ENCODE data around the gene CTBP1.

CTBP1 gene

GRCh38 chr4:1241936-1242505 lies 6.9 kb downstream of the CTBP1 start:
- TF ChIP-seq CTCF (IDR thresholded peaks at IDR 0.05; ENCODE audit: low read depth, low read length): no peak
- TF ChIP-seq MYC (IDR thresholded peaks at IDR 0.05; ENCODE audit: low read depth, low read length): no peak
- no peak for TF ChIP-seq POLR2A (IDR thresholded peaks at IDR 0.05; ENCODE audit: extremely low read depth, insufficient read length)
- no peak for TF ChIP-seq MAX (IDR thresholded peaks at IDR 0.05; ENCODE audit: low read depth, low read length)
- H3K4me3 ChIP-seq (ENCODE audit: low read depth, low read length): no peak overlapping the region
- no peak for DNase-seq (ENCODE audit: low read depth)

- no peak overlapping the region for H3K4me3 ChIP-seq (ENCODE audit: low read depth, low read length)
- DNase-seq (ENCODE audit: low read depth): no peak
- TF ChIP-seq POLR2A (IDR thresholded peaks at IDR 0.05; ENCODE audit: extremely low read depth, insufficient read length): no peak
- TF ChIP-seq CTCF (IDR thresholded peaks at IDR 0.05; ENCODE audit: low read depth, low read length): no peak
- no peak for TF ChIP-seq MAX (IDR thresholded peaks at IDR 0.05; ENCODE audit: low read depth, low read length)
- TF ChIP-seq MYC (IDR thresholded peaks at IDR 0.05; ENCODE audit: low read depth, low read length): no peak
These were observed 7.4 kb downstream of the CTBP1 start for GRCh38 chr4:1241466-1241935.

DNA sequence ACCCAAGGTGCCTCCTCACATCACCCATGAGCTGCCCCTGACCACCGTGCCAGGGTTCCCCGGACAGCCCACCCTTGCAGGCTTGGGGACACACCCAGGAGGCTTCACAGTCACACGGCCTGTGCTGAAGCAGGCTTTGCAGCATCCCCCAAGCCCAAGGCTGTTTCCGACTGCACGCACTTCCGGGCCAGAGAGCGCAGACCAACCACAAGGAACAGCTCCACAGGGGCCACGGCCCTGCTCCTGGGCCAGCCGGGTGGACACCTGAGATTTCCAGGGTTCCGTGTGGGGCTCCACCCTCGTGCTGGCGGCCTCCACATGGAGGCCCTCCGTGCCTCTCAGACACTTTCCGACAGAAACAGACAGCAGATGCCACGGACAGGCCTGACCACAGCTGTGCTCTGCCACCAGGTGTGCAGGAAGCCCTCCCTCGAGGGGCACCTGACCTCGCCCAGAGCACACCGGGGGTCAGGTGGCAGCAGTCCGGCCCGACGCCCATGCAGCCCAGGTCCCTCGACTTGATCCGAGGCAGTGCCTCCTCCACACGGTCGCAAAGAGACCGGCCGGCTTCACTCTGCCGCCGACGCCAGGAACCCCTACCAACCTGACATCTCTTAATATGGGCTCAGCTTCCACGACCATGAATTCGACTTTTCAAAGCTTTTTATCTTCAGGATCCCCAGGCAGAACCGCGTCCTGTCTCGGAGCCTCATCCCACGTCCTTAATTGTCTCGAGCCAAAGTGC lies 8.0 kb downstream of the CTBP1 start:
- DNase-seq (ENCODE audit: low read depth): no peak
- no peak overlapping the region for H3K4me3 ChIP-seq (ENCODE audit: low read depth, low read length)
- TF ChIP-seq MYC (IDR thresholded peaks at IDR 0.05; ENCODE audit: low read depth, low read length): no peak
- no peak for TF ChIP-seq CTCF (IDR thresholded peaks at IDR 0.05; ENCODE audit: low read depth, low read length)
- TF ChIP-seq POLR2A (IDR thresholded peaks at IDR 0.05; ENCODE audit: extremely low read depth, insufficient read length): no peak
- TF ChIP-seq MAX (IDR thresholded peaks at IDR 0.05; ENCODE audit: low read depth, low read length): no peak

DNA sequence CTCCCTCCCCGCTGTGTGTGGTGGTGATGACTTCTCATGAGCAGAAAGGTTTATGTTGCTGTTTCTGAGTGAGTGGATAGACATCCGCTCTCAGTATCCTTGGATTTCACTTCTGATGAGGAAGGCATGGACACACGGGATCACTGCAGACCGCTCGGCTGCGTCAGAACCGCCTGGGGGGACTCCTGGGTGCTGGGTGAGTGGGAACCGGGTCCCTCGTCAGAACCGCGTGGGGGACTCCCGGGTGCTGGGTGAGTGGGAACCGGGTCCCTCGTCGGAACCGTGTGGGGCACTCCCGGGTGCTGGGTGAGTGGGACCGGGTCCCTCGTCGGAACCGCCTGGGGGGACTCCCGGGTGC lies 9.0 kb downstream of the CTBP1 start:
- no peak for DNase-seq (ENCODE audit: low read depth)
- H3K4me3 ChIP-seq (ENCODE audit: low read depth, low read length): no peak overlapping the region
- TF ChIP-seq POLR2A (IDR thresholded peaks at IDR 0.05; ENCODE audit: extremely low read depth, insufficient read length) (no peak), MAX (IDR thresholded peaks at IDR 0.05; ENCODE audit: low read depth, low read length) (no peak), MYC (IDR thresholded peaks at IDR 0.05; ENCODE audit: low read depth, low read length) (no peak), CTCF (IDR thresholded peaks at IDR 0.05; ENCODE audit: low read depth, low read length) (no peak)

DNA sequence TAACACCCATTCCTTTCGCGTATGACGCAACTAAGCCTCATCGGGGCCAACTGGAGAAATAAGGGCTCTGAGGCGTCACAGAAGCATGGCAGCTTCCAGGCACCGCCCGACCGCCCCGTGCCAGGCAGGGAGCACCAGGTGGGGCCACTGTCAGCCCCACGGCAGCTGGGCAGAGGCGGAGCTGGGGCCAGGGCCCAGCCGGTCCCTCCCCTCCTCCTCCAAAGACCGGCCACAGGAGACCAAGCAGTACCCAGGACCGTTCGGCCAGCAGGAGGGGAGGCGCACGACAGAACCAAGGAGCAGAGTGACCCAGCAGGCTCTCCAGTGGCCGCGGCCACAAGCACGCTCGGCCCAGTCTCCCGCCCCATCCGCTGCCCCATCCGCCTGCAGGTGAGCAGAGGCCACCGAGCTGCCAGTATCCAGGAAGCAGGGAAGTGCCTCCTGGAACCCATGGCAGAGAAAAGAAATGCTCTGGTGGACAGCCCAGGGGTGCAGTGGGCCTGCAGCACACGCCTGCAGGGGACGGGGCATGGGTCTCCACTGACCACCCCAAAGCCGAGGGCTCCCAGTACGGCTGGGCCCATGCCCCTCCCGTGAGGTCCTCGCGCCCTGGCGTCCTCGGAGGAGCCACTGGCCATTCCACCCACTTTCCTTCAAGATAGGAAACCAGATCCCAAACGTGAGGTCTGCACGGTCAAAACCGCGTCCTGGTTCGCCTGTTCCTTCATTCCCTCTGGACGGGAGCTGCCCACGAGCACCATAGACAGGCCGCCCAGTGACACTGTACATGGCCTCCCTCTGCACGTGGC lies 9.6 kb downstream of the CTBP1 start:
- DNase-seq (ENCODE audit: low read depth): no peak
- TF ChIP-seq MAX (IDR thresholded peaks at IDR 0.05; ENCODE audit: low read depth, low read length): no peak
- TF ChIP-seq POLR2A (IDR thresholded peaks at IDR 0.05; ENCODE audit: extremely low read depth, insufficient read length): no peak
- no peak for TF ChIP-seq CTCF (IDR thresholded peaks at IDR 0.05; ENCODE audit: low read depth, low read length)
- TF ChIP-seq MYC (IDR thresholded peaks at IDR 0.05; ENCODE audit: low read depth, low read length): no peak
- no peak overlapping the region for H3K4me3 ChIP-seq (ENCODE audit: low read depth, low read length)

Data from NB4 (cell line).